ENCODE results near the gene PPP1R18.

- TF ChIP-seq CTCF (IDR thresholded peaks at IDR 0.05), result no peak
- TF ChIP-seq POLR2A (IDR thresholded peaks at IDR 0.05), result no peak
These were observed 31.4 kb downstream of the PPP1R18 start for GRCh38 chr6:30654798-30655742.

Data from thyroid gland (tissue), 4 donors.